NCI-H2171 treated with DMSO at 0.1 percent for 48 hours (cell line): ENCODE data around the gene FGD3.
A peak's percentile ranks its signal among the peaks of the same experiment; 100 is the strongest.

Experiments used
- DNase-seq: peaks from one replicate; lab custom pipeline; 2025; lab: John Stamatoyannopoulos, UW

FGD3 gene

GRCh38 chr9:93031629-93032430, 84.5 kb downstream of the FGD3 start:
- DNase-seq: no peak

- no peak for DNase-seq
Measured at GRCh38 chr9:93032545-93032944, 85.2 kb downstream of the FGD3 start.

- peak; percentile 74 for DNase-seq
Measured at GRCh38 chr9:93033531-93033930, 86.2 kb downstream of the FGD3 start.

DNA sequence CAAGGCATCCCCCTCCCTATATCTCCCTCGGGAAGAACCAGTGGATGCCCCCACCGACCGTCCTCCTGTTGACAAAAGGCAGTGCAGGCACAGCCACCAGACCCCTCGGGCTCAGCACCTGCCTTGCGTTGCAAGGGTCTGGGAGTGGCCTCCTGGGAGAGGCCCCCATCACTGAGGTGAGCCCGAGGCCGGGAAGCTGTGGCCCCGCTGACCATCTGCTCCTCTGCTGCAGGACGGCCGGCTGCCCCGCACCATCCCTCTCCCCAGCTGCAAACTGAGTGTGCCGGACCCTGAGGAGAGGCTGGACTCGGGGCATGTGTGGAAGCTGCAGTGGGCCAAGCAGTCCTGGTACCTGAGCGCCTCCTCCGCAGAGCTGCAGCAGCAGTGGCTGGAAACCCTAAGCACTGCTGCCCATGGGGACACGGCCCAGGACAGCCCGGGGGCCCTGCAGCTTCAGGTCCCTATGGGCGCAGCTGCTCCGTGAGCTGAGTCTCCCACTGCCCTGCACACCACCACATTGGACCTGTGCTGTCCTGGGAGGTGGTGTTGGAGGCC, 87.9 kb downstream of the FGD3 start:
- no peak for DNase-seq

DNA sequence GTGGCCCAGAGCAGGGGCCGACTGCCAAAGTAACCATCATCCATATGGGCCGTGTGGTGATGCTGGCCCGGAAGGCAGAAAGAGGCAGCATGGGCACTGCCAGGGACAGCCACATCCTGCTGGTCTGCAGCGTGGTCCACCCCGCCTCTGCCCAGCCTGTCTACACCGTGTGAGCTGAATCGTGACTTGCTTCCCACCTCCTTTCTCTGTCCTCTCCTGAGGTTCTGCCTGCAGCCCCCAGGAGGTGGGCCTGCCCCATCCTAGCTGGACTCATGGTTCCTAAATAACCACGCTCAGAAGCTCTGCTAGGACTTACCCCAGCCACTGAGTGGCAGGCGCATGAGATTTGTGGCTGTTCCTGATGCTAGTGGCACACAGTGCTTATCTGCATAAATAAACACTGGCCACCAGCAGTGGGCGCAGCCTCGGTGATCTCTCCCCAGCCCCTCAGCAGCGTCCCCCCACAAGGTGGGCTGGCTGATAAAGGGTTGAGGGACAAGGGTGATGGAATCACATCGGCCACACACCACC, 88.6 kb downstream of the FGD3 start:
- no peak for DNase-seq

GRCh38 chr9:93036887-93037475, 89.7 kb downstream of the FGD3 start:
- no peak for DNase-seq

DNA sequence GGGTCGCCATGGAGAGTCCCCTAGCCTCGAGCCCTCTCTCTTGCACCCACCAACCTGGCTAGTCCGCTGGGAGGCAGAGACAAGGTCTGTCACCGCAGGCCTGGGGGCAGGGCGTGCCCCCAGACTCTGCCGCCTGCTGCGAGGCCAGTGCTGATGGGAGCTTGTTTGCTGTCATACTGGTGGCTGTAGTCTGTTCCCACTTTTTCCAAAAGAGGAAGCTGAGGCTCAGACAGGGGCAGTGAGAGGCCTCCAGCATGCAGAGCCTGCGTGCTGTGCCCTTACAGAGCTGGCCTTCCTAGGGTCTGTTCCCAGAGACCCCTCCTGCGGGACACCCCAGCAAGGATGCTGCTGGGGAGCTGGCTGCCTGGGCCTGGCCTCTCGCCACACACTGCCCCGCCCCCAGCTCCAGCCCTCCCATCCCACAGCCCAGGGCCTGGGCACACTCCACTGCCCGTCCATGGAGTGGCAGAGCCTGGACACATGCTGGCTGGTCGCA, 90.2 kb downstream of the FGD3 start:
- DNase-seq: no peak

DNA sequence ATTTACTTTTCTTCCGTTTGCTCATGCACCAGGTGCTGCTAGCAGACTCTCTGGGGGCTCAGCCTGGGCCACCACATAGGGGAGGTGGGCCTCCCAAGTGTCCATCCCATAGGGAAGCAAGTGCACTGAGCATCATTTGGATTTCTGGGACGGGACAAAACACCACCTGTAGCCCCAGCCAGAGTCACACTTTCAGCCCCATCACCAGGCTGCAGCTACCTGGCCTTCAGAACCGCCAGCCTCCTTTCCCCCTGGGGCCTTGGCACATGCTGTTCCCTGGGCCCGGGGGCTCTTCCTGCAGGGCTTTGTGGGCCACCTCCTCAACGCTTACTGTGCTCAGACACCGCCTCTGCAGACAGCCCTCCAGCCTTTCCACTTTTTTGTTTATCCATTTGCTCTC, 91.6 kb downstream of the FGD3 start:
- no peak for DNase-seq

DNA sequence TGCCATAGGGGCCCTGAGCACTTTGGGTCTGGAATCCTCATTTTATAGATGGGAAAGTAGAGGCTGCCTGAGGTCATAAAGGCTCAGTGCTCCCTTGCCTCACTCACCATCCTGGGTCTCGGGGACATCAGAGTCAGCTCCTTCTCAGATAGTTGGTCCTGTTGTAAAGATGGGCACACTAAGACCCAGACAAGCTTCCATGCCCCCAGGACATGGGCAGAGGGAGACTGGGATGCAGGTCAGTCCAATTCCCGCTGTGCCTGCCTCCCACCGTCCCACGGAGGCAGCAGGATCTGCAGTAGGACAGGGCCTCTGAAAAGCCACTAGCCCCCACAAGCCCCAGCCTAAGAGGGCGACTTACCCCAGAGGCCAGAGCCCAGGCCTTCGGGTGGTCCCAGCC, 92.1 kb downstream of the FGD3 start:
- no peak for DNase-seq

GRCh38 chr9:93039976-93040375, 92.7 kb downstream of the FGD3 start:
- no peak for DNase-seq

DNA sequence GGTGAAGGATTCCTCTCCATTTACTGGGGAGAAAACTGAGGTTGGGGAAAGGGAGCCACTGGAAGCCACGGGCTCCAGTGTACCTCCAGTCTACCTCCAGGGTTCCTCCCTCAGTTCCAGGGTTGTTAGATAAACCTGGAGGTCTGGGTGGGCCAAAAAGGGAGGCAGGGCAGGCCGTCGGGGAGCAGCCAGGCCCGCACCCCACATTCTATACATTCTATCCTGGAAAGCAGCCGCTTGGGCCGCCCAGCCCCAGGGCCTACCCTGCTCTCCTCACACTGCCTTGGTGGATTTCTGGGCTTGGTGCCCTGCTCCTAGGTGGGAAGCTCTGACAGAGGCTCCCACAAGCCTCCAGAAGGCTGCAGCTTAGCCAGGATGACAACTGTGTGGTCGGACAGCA, 93.1 kb downstream of the FGD3 start:
- DNase-seq: no peak

- DNase-seq: peak; percentile 57
Measured at GRCh38 chr9:93041108-93041802, 93.9 kb downstream of the FGD3 start.

DNA sequence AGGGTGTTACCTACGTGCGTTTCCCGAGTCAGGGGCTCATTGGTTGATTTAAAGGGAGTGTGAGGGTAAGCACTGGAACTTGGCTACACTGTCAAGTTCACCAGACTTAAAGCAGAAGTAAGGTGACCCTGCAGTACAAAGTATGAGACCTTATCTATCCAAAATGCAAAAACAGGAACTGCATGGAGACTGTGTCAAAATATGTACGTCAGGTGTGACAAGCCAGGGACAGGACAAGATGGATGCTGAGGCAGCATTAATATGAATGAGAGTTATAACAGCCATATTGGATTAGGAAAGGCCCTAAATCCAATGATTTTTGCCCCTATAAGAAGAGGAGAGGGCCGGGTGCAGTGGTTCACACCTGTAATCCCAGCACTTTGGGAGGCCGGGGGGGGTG, 95.8 kb downstream of the FGD3 start:
- DNase-seq: no peak

GRCh38 chr9:93045521-93045920, 98.2 kb downstream of the FGD3 start:
- DNase-seq: no peak

GRCh38 chr9:93048566-93049448, 101.5 kb downstream of the FGD3 start:
- DNase-seq: no peak

GRCh38 chr9:93049491-93049890, 102.2 kb downstream of the FGD3 start:
- no peak for DNase-seq

DNA sequence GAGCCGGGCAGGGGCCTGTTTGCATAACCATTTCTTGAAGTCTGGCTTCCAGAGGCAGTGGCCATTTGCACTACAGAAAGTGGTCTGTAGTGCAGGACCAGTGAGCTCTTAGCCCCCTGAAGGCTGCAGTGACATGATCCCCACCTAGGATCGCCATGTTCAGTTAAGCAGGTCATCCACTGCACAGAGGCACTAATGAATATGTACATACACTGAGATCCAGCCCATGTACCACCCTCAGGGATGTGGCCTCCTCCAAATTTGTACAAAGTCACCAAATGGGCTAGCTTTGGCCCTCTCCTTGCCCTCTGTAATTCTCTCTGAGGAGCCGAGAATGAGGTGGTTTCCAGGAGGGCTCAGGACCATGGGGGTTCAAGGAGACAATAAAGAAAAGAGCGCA, 102.9 kb downstream of the FGD3 start:
- no peak for DNase-seq

- DNase-seq: no peak
Measured at GRCh38 chr9:93051680-93052089, 104.4 kb downstream of the FGD3 start.

GRCh38 chr9:93052791-93053540, 105.6 kb downstream of the FGD3 start:
- peak; percentile 38 for DNase-seq

DNA sequence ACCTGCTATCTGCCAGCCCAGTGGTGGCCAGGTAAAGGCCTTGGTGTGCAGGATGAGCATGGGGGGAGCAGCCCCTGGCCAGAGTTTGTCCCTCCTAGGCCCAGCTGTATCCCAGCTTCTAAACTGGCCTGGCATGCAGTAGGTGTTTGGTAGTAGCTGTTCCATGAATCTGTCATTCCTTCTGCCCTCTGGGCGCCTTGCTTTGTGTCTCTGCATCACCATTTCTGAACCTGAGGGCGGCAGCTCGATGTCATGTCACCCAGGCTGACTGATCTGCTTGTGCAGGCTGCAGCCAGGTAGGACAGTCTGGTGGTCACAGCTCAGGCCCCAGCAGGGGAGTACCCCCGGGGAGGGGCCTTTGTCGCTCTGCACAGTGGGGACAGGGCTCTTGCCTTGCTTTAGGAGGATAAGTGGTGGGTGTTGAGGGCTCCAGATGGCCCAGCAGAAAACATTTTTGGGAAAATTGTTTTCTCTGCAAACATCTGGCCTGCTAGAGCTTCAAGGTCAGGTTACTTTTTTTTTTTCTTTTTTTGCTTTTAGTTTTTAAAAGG, 106.5 kb downstream of the FGD3 start:
- peak; percentile 84 for DNase-seq
